Liver (tissue), 9 donors: ENCODE measurements around the gene TASOR2. TPM values are rescaled to one million over a fixed set of nuclear protein-coding genes. Genes with fewer than 3 reads are reported as not detected.

Experiments
- DNase-seq: peaks from one replicate; pipeline ENCODE4 v3.0.0-alpha.2; 2017; ENCODE audit warnings: low spot score
- H3K27ac ChIP-seq, 2 donors: one replicate each; pipeline ENCODE4 v1.7.0; 2013; ENCODE audit warnings: inconsistent platforms in 2 of 2, low read length in 2 of 2, control low read depth in 1 of 2, low read depth in 1 of 2, mild to moderate bottlenecking in 1 of 2
- H3K27me3 ChIP-seq, 4 donors: one replicate each; pipeline versions ENCODE4 v1.6.1 to v1.7.0; 2013; ENCODE audit warnings: low read length in 3 of 4, inconsistent platforms in 1 of 4, mild to moderate bottlenecking in 1 of 4, moderate library complexity in 1 of 4; ENCODE audit not compliant: control insufficient read depth in 4 of 4, insufficient read depth in 4 of 4
- H3K36me3 ChIP-seq, 4 donors: one replicate each; pipeline versions ENCODE4 v1.6.1 to v1.7.0; 2013; ENCODE audit warnings: low read length in 3 of 4, mild to moderate bottlenecking in 3 of 4, low read depth in 1 of 4, moderate library complexity in 1 of 4; ENCODE audit not compliant: control insufficient read depth in 4 of 4, insufficient read depth in 3 of 4
- H3K4me1 ChIP-seq, 4 donors: one replicate each; pipeline versions ENCODE4 v1.6.1 to v1.7.0; 2013; ENCODE audit warnings: low read length in 3 of 4, mild to moderate bottlenecking in 3 of 4, moderate library complexity in 1 of 4; ENCODE audit not compliant: control insufficient read depth in 4 of 4, insufficient read depth in 4 of 4
- H3K4me3 ChIP-seq, 3 donors: one replicate each; pipeline versions ENCODE4 v1.6.1 to v1.7.0; 2013; ENCODE audit warnings: low read length in 3 of 3, control low read depth in 1 of 3, low read depth in 1 of 3, mild to moderate bottlenecking in 1 of 3
- H3K9ac ChIP-seq, 2 donors: one replicate each; pipeline ENCODE4 v1.7.0; 2013; ENCODE audit warnings: low read length in 2 of 2, mild to moderate bottlenecking in 2 of 2, moderate library complexity in 2 of 2, control low read depth in 1 of 2, low read depth in 1 of 2
- H3K9me3 ChIP-seq, 4 donors: one replicate each; pipeline versions ENCODE4 v1.6.1 to v1.7.0; 2013; ENCODE audit warnings: low read length in 3 of 4; ENCODE audit not compliant: control insufficient read depth in 4 of 4
- JUND ChIP-seq, 2 donors: IDR thresholded peaks; 2 replicates each; pipeline ENCODE4 v1.6.1; 2016; ENCODE audit warnings: antibody characterized with exemption in 2 of 2
- MAX ChIP-seq: IDR thresholded peaks from 2 replicates; pipeline ENCODE4 v1.6.1; 2016; ENCODE audit warnings: antibody characterized with exemption
- RAD21 ChIP-seq, 2 donors: IDR thresholded peaks; 2 replicates each; pipeline ENCODE4 v1.6.1; 2016; ENCODE audit warnings: antibody characterized with exemption in 2 of 2, mild to moderate bottlenecking in 2 of 2
- RXRA ChIP-seq, 2 donors: IDR thresholded peaks; 2 replicates each; pipeline ENCODE4 v1.6.1; 2017 to 2018; ENCODE audit warnings: antibody characterized with exemption in 2 of 2, mild to moderate bottlenecking in 1 of 2
- YY1 ChIP-seq: IDR thresholded peaks from 2 replicates; pipeline ENCODE4 v1.6.1; 2016; ENCODE audit warnings: antibody characterized with exemption, mild to moderate bottlenecking
- WGBS: extraction: QIAGEN DNeasy Blood & Tissue Kit; methylation state at CpG from one replicate; pipeline ENCODE4 v1.1.7; 2013; 5-methylcytosine and 5-hydroxymethylcytosine counted together
- polyA plus RNA-seq, 2 donors: library from polyadenylated mRNA; stranded (reverse) in 1 of 2; unstranded in 1 of 2; fragments of 200-250 nt in 1 of 2; fragments of >200 nt in 1 of 2; fragmentation: Nextera tagmentation in 1 of 2; extraction: Ambion mirVana in 1 of 2; gene quantifications; one replicate each; pipeline versions ENCODE4 v1.2.1 to v1.2.3, GENCODE V29; 2013 to 2015
- total RNA-seq, 2 donors: library from RNA; depleted of rRNA; stranded (reverse); fragments of >200 nt; gene quantifications; one replicate each; pipeline ENCODE4 v1.2.3, GENCODE V29; 2014
- TF ChIP-seq, protein P1 (sequence below): IDR thresholded peaks from 2 replicates; pipeline ENCODE4 v1.6.1; 2016; ENCODE audit warnings: antibody characterized with exemption
- donor health status: healthy.
- donor health status: healthy.
- donor health status: healthy.
- donor health status: healthy.
- donor health status: healthy.

The TASOR2 gene
- total and polyA plus RNA-seq, 4 donors = 7.6 to 40.3 (median 14.2) TPM

DNA sequence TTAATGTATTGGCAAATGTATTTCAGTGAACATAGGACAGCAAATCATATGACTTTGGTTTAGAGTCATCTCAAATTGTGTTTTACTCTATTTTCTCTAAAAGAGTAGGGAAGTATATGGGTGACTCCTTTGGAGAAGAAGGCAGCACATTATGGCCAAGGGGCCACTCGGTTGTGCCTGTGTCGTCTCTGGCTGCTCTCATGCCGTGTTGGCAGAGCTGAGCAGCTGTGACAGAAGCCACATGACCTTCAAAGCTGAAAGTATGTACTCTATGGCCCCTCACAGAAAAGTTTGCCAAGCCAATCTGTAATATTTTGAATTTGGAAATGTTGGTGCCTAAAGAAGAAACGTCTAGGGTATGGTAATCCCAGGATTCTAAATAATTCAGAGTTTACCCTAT is 47.5 kb downstream of the TASOR2 start:
- no peaks in the 10 kb centered on the region for H3K9me3 ChIP-seq
- H3K9ac ChIP-seq = no peak overlapping the region
- no peaks in the 10 kb centered on the region for H3K27me3 ChIP-seq
- TF ChIP-seq JUND (IDR thresholded peaks at IDR 0.05) (no peak), YY1 (no peak), RXRA (IDR thresholded peaks at IDR 0.05) (no peak), MAX (no peak), RAD21 (IDR thresholded peaks at IDR 0.05) (no peak)
- TF ChIP-seq, protein P1, sequence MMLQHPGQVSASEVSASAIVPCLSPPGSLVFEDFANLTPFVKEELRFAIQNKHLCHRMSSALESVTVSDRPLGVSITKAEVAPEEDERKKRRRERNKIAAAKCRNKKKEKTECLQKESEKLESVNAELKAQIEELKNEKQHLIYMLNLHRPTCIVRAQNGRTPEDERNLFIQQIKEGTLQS = no peak
- 87% methylated on average over 4 of the region's 4 CpGs for WGBS
- no peak overlapping the region for H3K27ac ChIP-seq
- peaks cover 4 to 32% (median 21%) of the 10 kb centered on the region in 4 donors for H3K36me3 ChIP-seq
- no peak for DNase-seq
- H3K4me3 ChIP-seq = no peak overlapping the region
- H3K4me1 ChIP-seq = peaks cover 0 to 2% (median 0%) of the 10 kb centered on the region in 4 donors

Other genes with a start within 250 kb of the TASOR2 start
- not detected for gene CALML5, start 185.3 kb upstream of the TASOR2 start, total RNA-seq
- gene CALML5, start 185.3 kb upstream of the TASOR2 start, polyA plus RNA-seq = not detected
- not detected for gene CALML3, start 159.9 kb upstream of the TASOR2 start, total RNA-seq
- not detected for gene CALML3, start 159.9 kb upstream of the TASOR2 start, polyA plus RNA-seq
- gene ASB13, start 18.2 kb upstream of the TASOR2 start, total RNA-seq = 10 to 100 TPM in 1 of 2 donors, 1 to 10 TPM in 1; 8.5 to 48.3 TPM
- gene ASB13, start 18.2 kb upstream of the TASOR2 start, polyA plus RNA-seq = 10 to 100 TPM; 40.8 to 44.2 TPM
- 100 to 1,000 TPM; 190 TPM for gene GDI2, start 128.6 kb downstream of the TASOR2 start, total RNA-seq
- 100 to 1,000 TPM; 103 to 120 TPM for gene GDI2, start 128.6 kb downstream of the TASOR2 start, polyA plus RNA-seq
- 1 to 10 TPM; 2.0 to 3.6 TPM for gene ANKRD16, start 205.1 kb downstream of the TASOR2 start, total RNA-seq
- gene ANKRD16, start 205.1 kb downstream of the TASOR2 start, polyA plus RNA-seq = 1 to 10 TPM; 1.1 to 2.7 TPM
- gene FBH1, start 205.4 kb downstream of the TASOR2 start, total RNA-seq = 10 to 100 TPM; 58.1 to 58.4 TPM
- gene FBH1, start 205.4 kb downstream of the TASOR2 start, polyA plus RNA-seq = 10 to 100 TPM; 19.9 to 38.1 TPM